ENCODE data around the gene ATF6. TPM values are rescaled to one million over a fixed set of nuclear protein-coding genes. Genes with fewer than 3 reads are reported as not detected.

ATF6 gene
- total and polyA plus RNA-seq, 2 donors from 2014 or later, result 11.5 to 35.6 TPM

- H3K4me1 ChIP-seq (ENCODE audit: control insufficient read depth in 2 of 3, insufficient read depth in 2 of 3, low read depth in 1 of 3, low read length in 3 of 3), result no peaks in the 10 kb centered on the region
- no peak for FAIRE-seq
- H3K27me3 ChIP-seq (ENCODE audit: control insufficient read depth, insufficient read depth, low read length), result no peaks in the 10 kb centered on the region
- H3K4me3 ChIP-seq (ENCODE audit: low read length in 3 of 3), result no peak overlapping the region
- no peak for TF ChIP-seq CTCF (IDR thresholded peaks at IDR 0.05; ENCODE audit: borderline replicate concordance, extremely low read depth, insufficient read depth)
- no peak overlapping the region for H3K27ac ChIP-seq (ENCODE audit: low read depth in 2 of 2, low read length in 2 of 2)
- H3K36me3 ChIP-seq (ENCODE audit: control insufficient read depth in 2 of 3, insufficient read depth in 3 of 3, low read length in 3 of 3), result peaks cover 0 to 2% (median 0%) of the 10 kb centered on the region in 3 donors
- intact Hi-C loops (cut with DNase I), result no loop called here
- no peak overlapping the region for H3K9ac ChIP-seq (ENCODE audit: low read length in 3 of 3)
- H3K9me3 ChIP-seq (ENCODE audit: control insufficient read depth in 2 of 3, insufficient read depth in 1 of 3, low read length in 3 of 3), result no peaks in the 10 kb centered on the region
- peak in 1 of 5 donors; percentile 30 for DNase-seq
These were observed 118.9 kb downstream of the ATF6 start for GRCh38 chr1:161885003-161885402.

- TF ChIP-seq CTCF (IDR thresholded peaks at IDR 0.05; ENCODE audit: borderline replicate concordance, extremely low read depth, insufficient read depth), result no peak
- no peaks in the 10 kb centered on the region for H3K9me3 ChIP-seq (ENCODE audit: control insufficient read depth in 2 of 3, insufficient read depth in 1 of 3, low read length in 3 of 3)
- H3K27me3 ChIP-seq (ENCODE audit: control insufficient read depth, insufficient read depth, low read length), result no peaks in the 10 kb centered on the region
- H3K4me1 ChIP-seq (ENCODE audit: control insufficient read depth in 2 of 3, insufficient read depth in 2 of 3, low read depth in 1 of 3, low read length in 3 of 3), result no peaks in the 10 kb centered on the region
- no peak overlapping the region for H3K9ac ChIP-seq (ENCODE audit: low read length in 3 of 3)
- no peak overlapping the region for H3K4me3 ChIP-seq (ENCODE audit: low read length in 3 of 3)
- DNase-seq (no peak), FAIRE-seq (no peak)
- peaks cover 0 to 2% (median 0%) of the 10 kb centered on the region in 3 donors for H3K36me3 ChIP-seq (ENCODE audit: control insufficient read depth in 2 of 3, insufficient read depth in 3 of 3, low read length in 3 of 3)
- intact Hi-C loops (cut with DNase I), result no loop called here
- no peak overlapping the region for H3K27ac ChIP-seq (ENCODE audit: low read depth in 2 of 2, low read length in 2 of 2)
These were observed 119.6 kb downstream of the ATF6 start for GRCh38 chr1:161885759-161886158.

- Histone ChIP-seq H3K4me3 (ENCODE audit: low read length in 3 of 3) (no peak overlapping the region), H3K27me3 (ENCODE audit: control insufficient read depth, insufficient read depth, low read length) (no peaks in the 10 kb centered on the region), H3K36me3 (ENCODE audit: control insufficient read depth in 2 of 3, insufficient read depth in 3 of 3, low read length in 3 of 3) (peaks cover 2 to 6% (median 4%) of the 10 kb centered on the region in 3 donors), H3K9me3 (ENCODE audit: control insufficient read depth in 2 of 3, insufficient read depth in 1 of 3, low read length in 3 of 3) (no peaks in the 10 kb centered on the region), H3K4me1 (ENCODE audit: control insufficient read depth in 2 of 3, insufficient read depth in 2 of 3, low read depth in 1 of 3, low read length in 3 of 3) (no peaks in the 10 kb centered on the region), H3K27ac (ENCODE audit: low read depth in 2 of 2, low read length in 2 of 2) (no peak overlapping the region), H3K9ac (ENCODE audit: low read length in 3 of 3) (no peak overlapping the region)
- TF ChIP-seq CTCF (IDR thresholded peaks at IDR 0.05; ENCODE audit: borderline replicate concordance, extremely low read depth, insufficient read depth), result no peak
- intact Hi-C loops (cut with DNase I), result no loop called here
- DNase-seq, result no peak
- no peak for FAIRE-seq
These were observed 120.5 kb downstream of the ATF6 start for GRCh38 chr1:161886589-161886988.

GRCh38 chr1:161887730-161888287, 121.7 kb downstream of the ATF6 start:
- H3K4me1 ChIP-seq (ENCODE audit: control insufficient read depth in 2 of 3, insufficient read depth in 2 of 3, low read depth in 1 of 3, low read length in 3 of 3), result no peaks in the 10 kb centered on the region
- intact Hi-C loops (cut with DNase I), result no loop called here
- no peak overlapping the region for H3K27ac ChIP-seq (ENCODE audit: low read depth in 2 of 2, low read length in 2 of 2)
- H3K36me3 ChIP-seq (ENCODE audit: control insufficient read depth in 2 of 3, insufficient read depth in 3 of 3, low read length in 3 of 3), result peaks cover 2 to 6% (median 4%) of the 10 kb centered on the region in 3 donors
- H3K9ac ChIP-seq (ENCODE audit: low read length in 3 of 3), result no peak overlapping the region
- H3K9me3 ChIP-seq (ENCODE audit: control insufficient read depth in 2 of 3, insufficient read depth in 1 of 3, low read length in 3 of 3), result no peaks in the 10 kb centered on the region
- TF ChIP-seq CTCF (IDR thresholded peaks at IDR 0.05; ENCODE audit: borderline replicate concordance, extremely low read depth, insufficient read depth), result no peak
- FAIRE-seq (no peak), DNase-seq (no peak)
- H3K4me3 ChIP-seq (ENCODE audit: low read length in 3 of 3), result no peak overlapping the region
- H3K27me3 ChIP-seq (ENCODE audit: control insufficient read depth, insufficient read depth, low read length), result no peaks in the 10 kb centered on the region
